HepG2 (cell line): ENCODE measurements around the gene DHX30. TPM values are rescaled to one million over a fixed set of nuclear protein-coding genes. Genes with fewer than 3 reads are reported as not detected.

ENCODE experiments used
- BRD4 ChIP-seq: sonication (generic); formaldehyde crosslinking; IDR thresholded peaks from 2 replicates; pipeline ENCODE4 v1.4.0; 2020; ENCODE audit warnings: missing genetic modification reagents
- HHEX ChIP-seq: IDR thresholded peaks from 2 replicates; pipeline ENCODE4 v1.6.1; 2016; ENCODE audit warnings: control low read depth
- HNF4A ChIP-seq: sonication (generic); formaldehyde crosslinking; IDR thresholded peaks from 2 replicates; pipeline ENCODE4 v1.4.0; 2020; ENCODE audit warnings: missing genetic modification reagents
- IKZF5 ChIP-seq: IDR thresholded peaks from 2 replicates; pipeline ENCODE4 v1.6.1; 2018; ENCODE audit warnings: missing genetic modification reagents, mild to moderate bottlenecking, missing compliant biosample characterization
- KLF6 ChIP-seq: IDR thresholded peaks from 2 replicates; pipeline ENCODE4 v1.8.0; 2016; ENCODE audit warnings: missing biosample characterization, missing genetic modification reagents
- MTA1 ChIP-seq: sonication (generic); formaldehyde crosslinking; IDR thresholded peaks from 2 replicates; pipeline ENCODE4 v1.4.0; 2020; ENCODE audit warnings: missing genetic modification reagents, mild to moderate bottlenecking, borderline replicate concordance
- RFX3 ChIP-seq: IDR thresholded peaks from 2 replicates; pipeline ENCODE4 v1.6.1; 2016; ENCODE audit warnings: missing biosample characterization, missing genetic modification reagents
- TARDBP ChIP-seq: sonication (generic); formaldehyde crosslinking; IDR thresholded peaks from 2 replicates; pipeline ENCODE4 v1.8.0; 2022; ENCODE audit warnings: mild to moderate bottlenecking, missing genetic modification reagents
- ZFX ChIP-seq: sonication (generic); formaldehyde crosslinking; IDR thresholded peaks from 2 replicates; pipeline ENCODE4 v1.4.0; 2020; ENCODE audit warnings: mild to moderate bottlenecking, low read depth, missing genetic modification reagents, moderate library complexity
- ZMAT3 ChIP-seq: sonication (generic); formaldehyde crosslinking; conservative IDR thresholded peaks from 2 replicates; pipeline ENCODE4 v1.7.0; 2021; ENCODE audit warnings: missing genetic modification reagents
- ZNF564 ChIP-seq: sonication (generic); formaldehyde crosslinking; IDR thresholded peaks from 2 replicates; pipeline ENCODE4 v1.8.1; 2023; ENCODE audit warnings: mild to moderate bottlenecking, missing genetic modification reagents
- ZNF598 ChIP-seq: sonication (generic); formaldehyde crosslinking; IDR thresholded peaks from 2 replicates; pipeline ENCODE4 v1.5.1; 2020; ENCODE audit warnings: mild to moderate bottlenecking, missing genetic modification reagents, borderline replicate concordance
- ZNF772 ChIP-seq: sonication (generic); formaldehyde crosslinking; IDR thresholded peaks from 2 replicates; pipeline ENCODE4 v1.5.0; 2020; ENCODE audit warnings: mild to moderate bottlenecking, missing genetic modification reagents
- polyA plus RNA-seq, 8 experiments: library from polyadenylated mRNA; depleted of rRNA in 3 of 8; stranded (reverse) in 7 of 8; unstranded in 1 of 8; fragments of >200 nt; fragmentation: Illumina TruSeq in 4 of 8; extraction: Trizol in 4 of 8; gene quantifications; 2 replicates each; pipeline versions ENCODE4 v1.2.1 to v1.2.3, GENCODE V29; 2011 to 2016; ENCODE audit warnings: low read depth in 4 of 8, missing spikeins in 1 of 8, mixed read lengths in 1 of 8; ENCODE audit not compliant: insufficient read depth in 1 of 8
- total RNA-seq, 5 experiments: library from RNA; depleted of rRNA; stranded (reverse); fragments of >200 nt; fragmentation: Illumina TruSeq; extraction: Trizol; gene quantifications; 2 replicates each; pipeline ENCODE4 v1.2.3, GENCODE V29; 2016; ENCODE audit warnings: low read depth in 1 of 5
- TF ChIP-seq, protein P1 (sequence below): sonication (generic); formaldehyde crosslinking; IDR thresholded peaks from 2 replicates; pipeline ENCODE4 v1.4.0; 2020; ENCODE audit warnings: low read depth, mild to moderate bottlenecking, missing genetic modification reagents
- TF ChIP-seq, protein P2 (sequence below), 2 experiments: fragments of 450-650 bp in 1 of 2; sonication (generic) in 1 of 2; formaldehyde crosslinking in 1 of 2; IDR thresholded peaks; 2 replicates each; pipeline versions ENCODE4 v1.6.1 to v1.8.0; 2016 to 2022; ENCODE audit warnings: antibody characterized with exemption in 1 of 2, mild to moderate bottlenecking in 1 of 2, missing genetic modification reagents in 1 of 2
- TF ChIP-seq, protein P3 (sequence below): sonication (generic); formaldehyde crosslinking; IDR thresholded peaks from 2 replicates; pipeline ENCODE4 v1.4.0; 2020; ENCODE audit warnings: low read depth, mild to moderate bottlenecking, missing genetic modification reagents

DHX30 gene
- total and polyA plus RNA-seq, 2 of the 13 experiments (the other 11 are each of a cell fraction or from before 2014, with no cell fraction given): 30.6 to 59.4 TPM

DNA sequence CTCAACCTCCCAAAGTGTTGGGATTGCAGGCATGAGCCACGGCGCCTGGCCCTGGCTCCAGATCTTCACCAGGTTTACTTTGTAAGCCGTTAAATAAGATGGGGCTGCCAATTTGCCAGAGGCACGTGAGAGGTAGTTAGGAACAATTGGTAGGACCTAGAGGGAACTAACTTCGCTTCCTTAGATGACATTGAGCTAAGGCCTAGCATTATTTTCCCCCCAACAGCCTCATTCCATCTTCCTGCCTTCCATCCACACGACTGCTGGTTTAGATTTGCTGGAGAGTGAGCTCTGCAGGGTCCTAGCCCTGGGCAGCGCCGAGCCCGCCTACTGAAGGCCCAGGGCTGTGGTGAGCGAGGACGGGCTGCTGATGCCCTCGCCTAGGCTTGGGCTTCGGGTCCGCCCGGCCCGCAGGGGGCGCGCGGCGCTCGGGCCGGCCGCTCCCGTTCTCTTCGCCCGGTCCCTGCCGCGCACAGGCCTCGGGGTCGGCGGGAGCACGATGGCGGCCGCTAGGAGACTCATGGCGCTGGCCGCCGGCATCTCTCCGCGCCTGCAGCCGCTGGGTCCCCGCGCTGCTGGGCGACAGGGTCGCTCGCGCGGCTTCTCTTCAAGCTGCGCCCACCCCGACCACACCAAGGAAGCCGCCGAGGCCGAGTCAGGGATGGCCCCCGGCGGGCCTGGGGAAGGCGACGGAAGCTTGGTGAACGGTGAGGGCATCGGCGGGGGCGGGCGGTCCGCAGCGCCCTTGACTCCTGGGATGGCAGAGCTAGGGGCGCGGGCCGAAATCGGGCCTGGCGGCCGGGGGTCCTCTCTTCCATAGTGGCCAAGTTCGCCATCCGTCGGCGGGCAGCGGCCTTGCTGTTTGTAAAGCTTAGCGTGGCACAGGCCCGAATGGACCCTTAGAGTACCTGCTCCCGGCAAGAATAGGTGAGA lies 21.9 kb downstream of the DHX30 start (continued):
- TF ChIP-seq ZFX (CRISPR knock-in tag) (peak; percentile 98), RFX3 (CRISPR knock-in tag) (no peak), HNF4A (no peak), KLF6 (CRISPR knock-in tag) (0 out of 2 replicates have a peak, but pooled peaks have one; percentile 68), BRD4 (CRISPR knock-in tag) (peak; percentile 93), IKZF5 (0 out of 2 replicates have a peak, but pooled peaks have one; percentile 58), ZNF598 (CRISPR knock-in tag) (no peak), ZNF564 (CRISPR knock-in tag) (peak; percentile 75; the same call in 1 of the 2 replicates), ZMAT3 (CRISPR knock-in tag) (peak; percentile 98), TARDBP (CRISPR knock-in tag) (peak; percentile 79), MTA1 (CRISPR knock-in tag) (peak; percentile 63; the same call in 1 of the 2 replicates), ZNF772 (peak; percentile 55; the same call in 1 of the 2 replicates), HHEX (no peak)
- TF ChIP-seq, protein P1, sequence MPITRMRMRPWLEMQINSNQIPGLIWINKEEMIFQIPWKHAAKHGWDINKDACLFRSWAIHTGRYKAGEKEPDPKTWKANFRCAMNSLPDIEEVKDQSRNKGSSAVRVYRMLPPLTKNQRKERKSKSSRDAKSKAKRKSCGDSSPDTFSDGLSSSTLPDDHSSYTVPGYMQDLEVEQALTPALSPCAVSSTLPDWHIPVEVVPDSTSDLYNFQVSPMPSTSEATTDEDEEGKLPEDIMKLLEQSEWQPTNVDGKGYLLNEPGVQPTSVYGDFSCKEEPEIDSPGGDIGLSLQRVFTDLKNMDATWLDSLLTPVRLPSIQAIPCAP: no peak
- TF ChIP-seq, protein P2, sequence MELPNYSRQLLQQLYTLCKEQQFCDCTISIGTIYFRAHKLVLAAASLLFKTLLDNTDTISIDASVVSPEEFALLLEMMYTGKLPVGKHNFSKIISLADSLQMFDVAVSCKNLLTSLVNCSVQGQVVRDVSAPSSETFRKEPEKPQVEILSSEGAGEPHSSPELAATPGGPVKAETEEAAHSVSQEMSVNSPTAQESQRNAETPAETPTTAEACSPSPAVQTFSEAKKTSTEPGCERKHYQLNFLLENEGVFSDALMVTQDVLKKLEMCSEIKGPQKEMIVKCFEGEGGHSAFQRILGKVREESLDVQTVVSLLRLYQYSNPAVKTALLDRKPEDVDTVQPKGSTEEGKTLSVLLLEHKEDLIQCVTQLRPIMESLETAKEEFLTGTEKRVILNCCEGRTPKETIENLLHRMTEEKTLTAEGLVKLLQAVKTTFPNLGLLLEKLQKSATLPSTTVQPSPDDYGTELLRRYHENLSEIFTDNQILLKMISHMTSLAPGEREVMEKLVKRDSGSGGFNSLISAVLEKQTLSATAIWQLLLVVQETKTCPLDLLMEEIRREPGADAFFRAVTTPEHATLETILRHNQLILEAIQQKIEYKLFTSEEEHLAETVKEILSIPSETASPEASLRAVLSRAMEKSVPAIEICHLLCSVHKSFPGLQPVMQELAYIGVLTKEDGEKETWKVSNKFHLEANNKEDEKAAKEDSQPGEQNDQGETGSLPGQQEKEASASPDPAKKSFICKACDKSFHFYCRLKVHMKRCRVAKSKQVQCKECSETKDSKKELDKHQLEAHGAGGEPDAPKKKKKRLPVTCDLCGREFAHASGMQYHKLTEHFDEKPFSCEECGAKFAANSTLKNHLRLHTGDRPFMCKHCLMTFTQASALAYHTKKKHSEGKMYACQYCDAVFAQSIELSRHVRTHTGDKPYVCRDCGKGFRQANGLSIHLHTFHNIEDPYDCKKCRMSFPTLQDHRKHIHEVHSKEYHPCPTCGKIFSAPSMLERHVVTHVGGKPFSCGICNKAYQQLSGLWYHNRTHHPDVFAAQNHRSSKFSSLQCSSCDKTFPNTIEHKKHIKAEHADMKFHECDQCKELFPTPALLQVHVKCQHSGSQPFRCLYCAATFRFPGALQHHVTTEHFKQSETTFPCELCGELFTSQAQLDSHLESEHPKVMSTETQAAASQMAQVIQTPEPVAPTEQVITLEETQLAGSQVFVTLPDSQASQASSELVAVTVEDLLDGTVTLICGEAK (IDR thresholded peaks at IDR 0.05): no peak
- TF ChIP-seq, protein P2 (CRISPR knock-in tag; IDR thresholded peaks at IDR 0.05): peak; percentile 69
- TF ChIP-seq, protein P3, sequence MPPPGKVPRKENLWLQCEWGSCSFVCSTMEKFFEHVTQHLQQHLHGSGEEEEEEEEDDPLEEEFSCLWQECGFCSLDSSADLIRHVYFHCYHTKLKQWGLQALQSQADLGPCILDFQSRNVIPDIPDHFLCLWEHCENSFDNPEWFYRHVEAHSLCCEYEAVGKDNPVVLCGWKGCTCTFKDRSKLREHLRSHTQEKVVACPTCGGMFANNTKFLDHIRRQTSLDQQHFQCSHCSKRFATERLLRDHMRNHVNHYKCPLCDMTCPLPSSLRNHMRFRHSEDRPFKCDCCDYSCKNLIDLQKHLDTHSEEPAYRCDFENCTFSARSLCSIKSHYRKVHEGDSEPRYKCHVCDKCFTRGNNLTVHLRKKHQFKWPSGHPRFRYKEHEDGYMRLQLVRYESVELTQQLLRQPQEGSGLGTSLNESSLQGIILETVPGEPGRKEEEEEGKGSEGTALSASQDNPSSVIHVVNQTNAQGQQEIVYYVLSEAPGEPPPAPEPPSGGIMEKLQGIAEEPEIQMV (CRISPR knock-in tag): peak; percentile 93
